Stimulated activated CD4-positive, alpha-beta T cell treated with anti-CD3 and anti-CD28 coated beads, Interleukin-4, amount 100 ng/mL, for 4 hours (primary cell): ENCODE results near the gene TMEM114.

Experiments used
- DNase-seq, 2 experiments: peaks; one replicate each; pipeline ENCODE4 v3.0.0-alpha.2; 2020

TMEM114 gene

DNA sequence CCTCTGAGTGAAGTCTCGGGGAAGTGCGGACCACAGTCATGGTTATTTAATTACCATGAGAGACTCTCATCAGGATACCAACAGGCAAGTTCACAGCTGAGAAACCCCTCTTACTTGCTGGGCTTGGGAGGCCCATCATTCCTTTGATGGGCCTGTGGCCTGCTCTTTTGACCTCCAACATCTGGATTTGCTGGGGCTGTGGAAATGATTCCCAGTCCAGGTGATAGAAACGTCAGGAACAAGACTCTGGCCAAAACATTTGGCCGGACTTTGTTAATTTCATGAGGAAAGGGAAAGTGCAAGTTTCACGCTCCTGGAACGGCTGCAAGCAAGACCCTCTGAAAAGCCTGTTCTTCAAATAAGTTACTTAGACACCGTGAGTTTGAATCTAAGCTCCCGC is 42.5 kb downstream of the TMEM114 start:
- DNase-seq: no peak

DNA sequence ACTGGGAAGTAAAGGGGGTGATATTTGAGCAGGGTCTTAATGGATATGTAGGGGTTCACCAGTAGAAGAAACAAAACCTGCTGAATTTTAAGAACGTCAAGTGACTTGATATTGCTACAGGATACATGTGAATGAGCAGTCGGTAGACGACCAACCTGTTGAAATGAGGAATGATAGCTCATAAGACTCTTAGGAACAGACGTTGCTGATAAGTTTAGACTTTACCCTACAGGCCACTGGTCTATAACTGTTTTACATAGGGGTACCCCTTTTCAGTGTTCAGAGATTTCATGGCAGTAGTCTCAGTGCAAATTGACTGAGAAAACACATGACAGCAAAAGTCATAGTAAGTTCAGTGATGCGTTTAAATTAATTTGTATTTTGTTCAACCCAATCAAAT is 45.9 kb downstream of the TMEM114 start:
- DNase-seq: no peak

- no peak for DNase-seq
Observed at GRCh38 chr16:8543258-8543657, 47.1 kb downstream of the TMEM114 start.

- no peak for DNase-seq
Observed at GRCh38 chr16:8542393-8542792, 47.9 kb downstream of the TMEM114 start.

DNA sequence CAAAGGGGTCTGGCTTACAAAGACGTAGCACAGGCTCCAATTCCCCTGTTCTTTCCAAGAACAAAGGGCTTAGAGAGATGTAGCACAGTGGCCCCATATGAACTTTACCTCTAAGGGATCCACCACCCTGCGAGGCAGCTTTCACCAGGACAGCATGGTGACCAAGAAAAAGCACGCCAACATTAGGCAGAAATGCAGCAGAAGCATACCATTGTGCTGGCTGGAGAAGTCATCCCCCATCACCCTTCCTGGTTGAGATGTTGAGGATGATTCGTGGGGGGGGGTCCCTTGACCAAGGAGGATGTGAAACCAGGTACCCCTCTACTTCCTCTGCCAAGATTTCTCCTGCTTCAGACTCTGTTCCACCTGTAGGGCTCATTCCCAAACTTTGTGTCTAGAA is 48.4 kb downstream of the TMEM114 start:
- no peak for DNase-seq

DNA sequence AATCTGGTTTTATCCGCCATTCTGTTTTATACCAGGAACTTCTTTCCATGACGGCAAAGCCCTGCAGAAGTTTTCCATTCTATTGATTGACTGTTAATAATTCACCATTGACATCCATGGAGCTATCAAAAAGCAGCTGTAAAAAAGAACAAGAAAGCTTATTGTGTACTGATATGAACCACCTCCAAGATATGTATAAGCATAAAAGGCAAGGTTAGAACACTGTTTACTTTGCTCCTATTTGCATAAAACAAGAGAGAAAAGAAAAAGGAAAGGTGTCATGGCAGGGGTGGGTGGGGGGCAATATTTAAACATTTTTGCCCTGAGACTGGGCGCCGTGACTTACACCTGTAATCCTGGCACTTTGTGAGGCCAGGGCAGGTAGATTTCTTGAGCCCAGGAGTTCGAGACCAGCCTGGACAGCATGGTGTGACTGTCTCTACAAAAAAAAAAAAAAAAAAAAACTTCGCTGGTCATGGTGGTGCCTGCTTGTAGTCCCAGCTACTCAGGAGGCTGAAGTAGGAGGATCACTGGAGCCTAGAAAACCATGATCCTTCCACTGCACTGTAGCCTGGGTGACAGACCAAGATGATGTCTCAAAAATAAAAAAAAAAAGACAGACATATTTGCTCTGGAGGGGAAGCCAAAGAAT is 52.5 kb downstream of the TMEM114 start:
- DNase-seq: no peak

DNA sequence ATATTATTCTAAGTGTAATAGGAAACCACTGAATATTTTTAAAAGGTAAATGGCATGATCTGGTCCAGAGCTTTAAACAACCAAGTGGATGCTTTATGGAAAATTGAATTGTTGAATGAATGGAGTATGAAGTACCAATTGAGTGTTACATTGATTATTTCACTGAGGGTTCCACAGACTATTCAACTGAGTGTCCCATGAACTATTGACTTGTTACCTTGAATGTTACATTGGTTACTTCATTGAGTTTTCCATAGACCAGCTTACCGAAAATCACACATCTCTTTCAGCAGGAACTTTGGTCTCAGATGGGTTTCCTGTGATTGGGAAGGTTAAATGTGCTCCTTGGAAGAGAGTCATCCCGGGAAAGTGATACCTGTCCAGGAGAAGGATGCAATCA is 56.8 kb downstream of the TMEM114 start:
- DNase-seq: no peak

- no peak for DNase-seq
Observed at GRCh38 chr16:8530752-8531384, 59.4 kb downstream of the TMEM114 start.

DNA sequence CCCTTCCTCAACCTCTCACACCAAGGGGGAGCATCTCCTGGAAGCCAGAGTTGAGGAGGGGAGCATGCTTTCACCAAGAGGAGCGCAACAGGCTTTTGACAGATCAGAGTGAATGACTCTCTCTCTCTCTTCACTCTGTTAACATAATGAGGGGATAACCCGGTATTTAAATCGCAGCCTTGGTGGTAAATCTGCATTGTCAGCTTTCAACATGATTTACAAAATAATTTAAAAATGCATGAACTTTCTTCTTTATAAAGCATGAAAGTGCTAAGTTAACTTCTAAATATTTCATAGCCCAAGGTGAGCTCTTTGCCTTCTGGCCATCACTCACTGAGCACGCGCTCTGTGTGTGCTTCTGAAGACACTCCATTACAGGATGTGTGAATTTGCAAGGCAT is 61.8 kb downstream of the TMEM114 start:
- no peak for DNase-seq

DNA sequence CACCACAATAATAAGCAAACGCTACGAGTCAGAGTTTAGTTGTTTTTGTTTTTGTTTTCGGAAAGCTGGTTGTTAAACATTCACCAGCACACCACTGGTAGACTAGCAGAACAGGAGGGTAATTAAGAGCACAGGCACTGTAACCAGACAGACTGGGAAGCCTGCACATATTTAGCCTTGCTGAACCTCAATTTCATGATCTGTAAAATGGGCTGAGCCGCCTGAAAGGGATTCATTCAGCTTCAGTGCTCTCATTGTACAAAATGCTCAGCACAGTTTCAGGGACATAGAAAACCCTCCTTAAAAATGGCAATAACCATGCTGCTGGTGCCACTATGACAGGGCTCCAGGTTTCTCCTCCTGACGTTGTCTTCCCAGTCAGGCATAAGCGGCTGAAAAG is 66.4 kb downstream of the TMEM114 start:
- DNase-seq: no peak

DNA sequence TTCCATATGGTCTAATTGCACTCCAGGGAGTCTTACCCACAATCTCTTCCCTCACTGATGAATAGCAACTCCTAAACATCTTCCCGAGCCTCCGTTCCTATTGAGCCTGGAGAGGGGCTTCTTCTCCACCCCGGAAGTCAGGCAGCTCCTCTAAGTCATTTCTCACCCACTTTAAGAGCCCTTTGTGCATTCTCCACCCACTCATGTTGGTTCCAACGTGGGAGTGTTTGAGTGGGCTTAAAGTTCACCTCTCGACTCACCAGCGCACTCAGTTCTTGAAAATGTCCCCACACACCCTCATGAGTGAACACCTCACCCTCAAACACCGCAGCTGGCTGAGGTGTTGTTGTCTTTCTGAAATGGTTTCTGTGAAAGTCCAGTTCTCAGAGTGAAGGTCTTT is 67.6 kb downstream of the TMEM114 start:
- DNase-seq: peak in 1 of 2 experiments; percentile 9

DNA sequence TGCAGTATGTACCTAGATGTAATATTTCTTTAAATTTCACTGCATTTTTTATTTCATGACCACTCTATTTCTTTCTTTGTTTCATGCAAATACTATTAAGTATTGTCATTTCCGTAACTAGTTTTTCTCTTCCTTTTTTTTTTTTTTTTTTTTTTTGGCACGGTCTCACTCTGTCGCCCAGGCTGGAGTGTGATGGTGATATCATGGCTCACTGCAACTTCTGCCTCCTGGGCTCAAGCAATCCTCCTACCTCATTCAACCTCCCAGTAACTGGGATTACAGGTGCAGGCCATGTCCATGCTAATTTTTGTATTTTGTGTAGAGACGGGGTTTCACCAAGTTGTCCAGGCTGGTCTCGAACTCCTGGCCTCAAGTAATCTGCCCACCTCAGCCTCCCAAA is 70.7 kb downstream of the TMEM114 start:
- DNase-seq: no peak
